Sigmoid colon (tissue), 3 donors: ENCODE results near the gene ATRNL1.

Source experiments
- CTCF ChIP-seq, 4 experiments: fragments of 450-650 bp in 3 of 4; fragments of 200-600 bp in 1 of 4; IDR thresholded peaks; one replicate each; pipeline ENCODE4 v1.5.1; 2016 to 2019; ENCODE audit warnings: antibody characterized with exemption in 4 of 4, mild to moderate bottlenecking in 3 of 4, moderate library complexity in 2 of 4
- POLR2A ChIP-seq, 2 donors: fragments of 450-650 bp; IDR thresholded peaks; one replicate each; pipeline ENCODE4 v1.6.1; 2016; ENCODE audit warnings: antibody characterized with exemption in 2 of 2, mild to moderate bottlenecking in 2 of 2, moderate library complexity in 2 of 2

DNA sequence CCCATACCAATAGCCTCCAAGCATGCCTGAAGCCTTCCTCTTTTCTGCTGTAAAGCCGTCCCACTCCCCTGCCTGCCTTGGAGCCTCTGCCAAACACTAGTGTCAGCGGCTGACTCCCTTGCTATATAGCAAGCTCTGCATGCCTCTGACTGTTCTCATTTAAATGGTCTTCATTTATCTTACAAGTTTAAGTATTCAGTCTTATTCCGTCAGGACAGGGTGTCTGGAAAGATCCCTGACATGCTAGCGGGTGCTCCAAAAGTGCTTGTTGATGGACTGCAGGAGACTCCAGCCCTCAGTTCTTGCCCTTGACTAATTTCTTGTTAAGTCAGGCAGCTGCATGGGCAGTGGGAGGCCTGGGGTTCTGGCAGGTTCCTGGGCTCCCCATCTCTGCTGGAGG is 881.2 kb downstream of the ATRNL1 start:
- TF ChIP-seq CTCF (IDR thresholded peaks at IDR 0.05), result no peak
- no peak for TF ChIP-seq POLR2A (IDR thresholded peaks at IDR 0.05)
